ENCODE data around the gene DNAL4. TPM values are rescaled to one million over a fixed set of nuclear protein-coding genes. Genes with fewer than 3 reads are reported as not detected.
A peak's percentile ranks its signal among the peaks of the same experiment; 100 is the strongest.

Gene DNAL4
- total and polyA plus RNA-seq, 2 of the 4 experiments (the other 2 are of a cell fraction), result 6.1 to 12.1 TPM

DNA sequence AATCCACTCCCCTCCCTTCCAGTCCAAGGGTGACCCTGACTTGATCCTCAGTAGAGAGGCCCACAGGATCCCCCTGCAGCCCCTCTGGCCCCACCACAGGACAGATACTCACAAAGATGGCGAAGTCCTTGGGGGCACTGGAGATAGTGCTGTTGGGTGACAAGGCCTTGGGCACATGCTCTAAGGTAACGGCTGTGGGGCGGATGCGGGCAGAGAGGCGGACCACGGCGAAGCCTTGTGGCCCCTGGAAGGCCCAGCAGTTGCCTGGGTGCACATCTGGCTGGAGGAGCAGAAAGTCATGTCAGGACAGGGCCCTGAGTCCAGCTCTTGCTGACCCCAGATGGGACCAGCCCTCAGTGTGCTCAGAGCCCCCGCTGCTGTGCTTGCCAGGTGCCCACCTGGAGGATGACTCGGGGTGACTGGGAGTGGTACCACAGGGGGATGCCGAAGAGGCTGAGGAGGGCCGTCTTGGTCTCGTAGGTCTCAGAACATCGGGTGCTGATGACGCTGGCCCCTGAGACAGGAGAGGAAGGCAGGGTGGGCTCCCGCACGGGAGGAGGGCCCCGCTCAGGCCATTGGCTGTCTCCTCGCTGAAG is 55.4 kb downstream of the DNAL4 start:
- Histone ChIP-seq H3K9ac (ENCODE audit: low read depth, low read length) (no peak overlapping the region), H3K4me2 (ENCODE audit: low read depth, low read length) (no peak overlapping the region), H3K27me3 (ENCODE audit: control insufficient read depth, insufficient read depth, low read length) (no peaks in the 10 kb centered on the region), H3K56ac (ENCODE audit: extremely low read depth, insufficient read depth, low read length) (no peak overlapping the region), H4K91ac (ENCODE audit: insufficient read depth, low read depth, low read length) (no peak overlapping the region), H2BK120ac (ENCODE audit: low read depth, low read length) (no peak overlapping the region), H2BK20ac (ENCODE audit: low read depth, low read length) (no peak overlapping the region), H3K14ac (replicated peaks; ENCODE audit: low read depth, low read length) (no peak overlapping the region), H3K9me3 (ENCODE audit: control insufficient read depth, insufficient read depth, low read length) (no peaks in the 10 kb centered on the region), H3K4me3 (ENCODE audit: insufficient read depth, low read depth, low read length) (no peak overlapping the region), H4K5ac (ENCODE audit: low read depth, low read length) (no peak overlapping the region), H4K20me1 (ENCODE audit: insufficient read depth, low read length) (peaks cover 11% of the 10 kb centered on the region), H3K23ac (ENCODE audit: low read depth, low read length) (no peak overlapping the region), H3K18ac (ENCODE audit: low read depth, low read length) (no peak overlapping the region), H3K27ac (ENCODE audit: insufficient read depth, low read length) (no peak overlapping the region), H3K9me1 (ENCODE audit: insufficient read depth, low read length) (no peaks in the 10 kb centered on the region), H3K4me1 (ENCODE audit: control insufficient read depth, insufficient read depth, low read length) (peaks cover 5% of the 10 kb centered on the region), H2BK5ac (ENCODE audit: low read depth, low read length, poor library complexity, severe bottlenecking) (no peak overlapping the region), H3K4ac (ENCODE audit: low read depth, low read length) (no peak overlapping the region), H3K79me1 (ENCODE audit: low read depth in 1 of 2, low read length in 2 of 2) (peaks cover 0 to 17% of the 10 kb centered on the region in 2 experiments; a peak in 1 of 4 replicates), H2AK5ac (ENCODE audit: low read depth, low read length) (no peak overlapping the region), H2AK9ac (replicated peaks; ENCODE audit: low read depth, low read length, poor library complexity) (no peak overlapping the region), H2BK15ac (ENCODE audit: low read depth, low read length) (no peak overlapping the region), H3K36me3 (ENCODE audit: control insufficient read depth, insufficient read depth, low read length) (peaks cover 83% of the 10 kb centered on the region), H2AFZ (replicated peaks; ENCODE audit: low read length, poor library complexity) (peak overlapping the region; percentile 33), H4K8ac (ENCODE audit: low read depth in 2 of 2, low read length in 2 of 2) (no peak overlapping the region)
- ATAC-seq (ENCODE audit: low read depth) (no peak), DNase-seq (no peak)
- intact Hi-C loops (cut with micrococcal nuclease), result no loop called here
- in situ Hi-C loops (cut with MboI; ENCODE audit: low sequenced_read_pairs), result no loop called here
- TF ChIP-seq MAFK (IDR thresholded peaks at IDR 0.05; ENCODE audit: low read depth, low read length), result no peak
- no peak for TF ChIP-seq POLR2A (IDR thresholded peaks at IDR 0.05; ENCODE audit: low read depth, low read length)
- no peak for TF ChIP-seq NFE2L2 (IDR thresholded peaks at IDR 0.05; ENCODE audit: low read depth, low read length)
- TF ChIP-seq RAD21 (IDR thresholded peaks at IDR 0.05; ENCODE audit: low read length), result no peak
- TF ChIP-seq RFX5 (IDR thresholded peaks at IDR 0.05; ENCODE audit: low read depth, low read length), result no peak
- TF ChIP-seq SMC3 (IDR thresholded peaks at IDR 0.05; ENCODE audit: low read depth, low read length), result no peak
- TF ChIP-seq, protein P1, sequence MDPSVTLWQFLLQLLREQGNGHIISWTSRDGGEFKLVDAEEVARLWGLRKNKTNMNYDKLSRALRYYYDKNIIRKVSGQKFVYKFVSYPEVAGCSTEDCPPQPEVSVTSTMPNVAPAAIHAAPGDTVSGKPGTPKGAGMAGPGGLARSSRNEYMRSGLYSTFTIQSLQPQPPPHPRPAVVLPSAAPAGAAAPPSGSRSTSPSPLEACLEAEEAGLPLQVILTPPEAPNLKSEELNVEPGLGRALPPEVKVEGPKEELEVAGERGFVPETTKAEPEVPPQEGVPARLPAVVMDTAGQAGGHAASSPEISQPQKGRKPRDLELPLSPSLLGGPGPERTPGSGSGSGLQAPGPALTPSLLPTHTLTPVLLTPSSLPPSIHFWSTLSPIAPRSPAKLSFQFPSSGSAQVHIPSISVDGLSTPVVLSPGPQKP (IDR thresholded peaks at IDR 0.05; ENCODE audit: borderline replicate concordance, low read depth, low read length), result no peak
- TF ChIP-seq, protein P2, sequence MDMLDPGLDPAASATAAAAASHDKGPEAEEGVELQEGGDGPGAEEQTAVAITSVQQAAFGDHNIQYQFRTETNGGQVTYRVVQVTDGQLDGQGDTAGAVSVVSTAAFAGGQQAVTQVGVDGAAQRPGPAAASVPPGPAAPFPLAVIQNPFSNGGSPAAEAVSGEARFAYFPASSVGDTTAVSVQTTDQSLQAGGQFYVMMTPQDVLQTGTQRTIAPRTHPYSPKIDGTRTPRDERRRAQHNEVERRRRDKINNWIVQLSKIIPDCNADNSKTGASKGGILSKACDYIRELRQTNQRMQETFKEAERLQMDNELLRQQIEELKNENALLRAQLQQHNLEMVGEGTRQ (IDR thresholded peaks at IDR 0.05; ENCODE audit: low read depth, low read length), result no peak
- TF ChIP-seq, protein P3, sequence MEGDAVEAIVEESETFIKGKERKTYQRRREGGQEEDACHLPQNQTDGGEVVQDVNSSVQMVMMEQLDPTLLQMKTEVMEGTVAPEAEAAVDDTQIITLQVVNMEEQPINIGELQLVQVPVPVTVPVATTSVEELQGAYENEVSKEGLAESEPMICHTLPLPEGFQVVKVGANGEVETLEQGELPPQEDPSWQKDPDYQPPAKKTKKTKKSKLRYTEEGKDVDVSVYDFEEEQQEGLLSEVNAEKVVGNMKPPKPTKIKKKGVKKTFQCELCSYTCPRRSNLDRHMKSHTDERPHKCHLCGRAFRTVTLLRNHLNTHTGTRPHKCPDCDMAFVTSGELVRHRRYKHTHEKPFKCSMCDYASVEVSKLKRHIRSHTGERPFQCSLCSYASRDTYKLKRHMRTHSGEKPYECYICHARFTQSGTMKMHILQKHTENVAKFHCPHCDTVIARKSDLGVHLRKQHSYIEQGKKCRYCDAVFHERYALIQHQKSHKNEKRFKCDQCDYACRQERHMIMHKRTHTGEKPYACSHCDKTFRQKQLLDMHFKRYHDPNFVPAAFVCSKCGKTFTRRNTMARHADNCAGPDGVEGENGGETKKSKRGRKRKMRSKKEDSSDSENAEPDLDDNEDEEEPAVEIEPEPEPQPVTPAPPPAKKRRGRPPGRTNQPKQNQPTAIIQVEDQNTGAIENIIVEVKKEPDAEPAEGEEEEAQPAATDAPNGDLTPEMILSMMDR (conservative IDR thresholded peaks at IDR 0.05; ENCODE audit: low read depth, low read length), result no peak
- no peak for TF ChIP-seq RCOR1 (IDR thresholded peaks at IDR 0.05; ENCODE audit: insufficient replicate concordance, low read length)
- no peak for TF ChIP-seq BHLHE40 (IDR thresholded peaks at IDR 0.05; ENCODE audit: low read depth, low read length)
- TF ChIP-seq CHD1 (IDR thresholded peaks at IDR 0.05; ENCODE audit: low read depth, low read length), result no peak
- TF ChIP-seq FOS (IDR thresholded peaks at IDR 0.05; ENCODE audit: low read depth, low read length), result no peak
- no peak for TF ChIP-seq MXI1 (IDR thresholded peaks at IDR 0.05; ENCODE audit: borderline replicate concordance, low read depth, low read length)
- no peak for TF ChIP-seq MAZ (IDR thresholded peaks at IDR 0.05; ENCODE audit: borderline replicate concordance, low read depth, low read length)
- TF ChIP-seq CEBPB (IDR thresholded peaks at IDR 0.05; ENCODE audit: low read depth, low read length), result no peak
- no TSS peak for BruUV-seq (replicated peaks)
- ChIA-PET CTCF (interaction anchor here (1.5 kb wide), 1 partner anchor 27 kb away, joined by 3 read pairs; no protein-coding TSS in a partner anchor), POLR2A (ENCODE audit: unreplicated experiment) (interaction anchor here (0.5 kb wide), 1 partner anchor 97 kb away, joined by 11 read pairs; no protein-coding TSS in a partner anchor)
- dilution Hi-C loops (cut with HindIII; ENCODE audit: low sequenced_read_pairs, unreplicated experiment), result no loop called here
- 95% methylated on average over 16 of the region's 18 CpGs; no CpG with 5 or more reads in 1 of the 2 experiments for WGBS, 2 experiments (ENCODE audit: extremely low coverage in 2 of 2, insufficient read length in 1 of 2)
